GM19452 (cell line): ENCODE data around the gene ATRX.
A peak's percentile ranks its signal among the peaks of the same experiment; 100 is the strongest.
"Not testable (repeated sequence)": the region's sequence is repeated elsewhere in the genome, so short reads cannot be mapped to it uniquely, and the experiment has no call there.

Source experiments
- ATAC-seq: cut with Tn5 transposase; IDR thresholded peaks from one replicate; pipeline ENCODE4 v1.9.1; 2021; ENCODE audit not compliant: unreplicated experiment

The ATRX gene, protein sequence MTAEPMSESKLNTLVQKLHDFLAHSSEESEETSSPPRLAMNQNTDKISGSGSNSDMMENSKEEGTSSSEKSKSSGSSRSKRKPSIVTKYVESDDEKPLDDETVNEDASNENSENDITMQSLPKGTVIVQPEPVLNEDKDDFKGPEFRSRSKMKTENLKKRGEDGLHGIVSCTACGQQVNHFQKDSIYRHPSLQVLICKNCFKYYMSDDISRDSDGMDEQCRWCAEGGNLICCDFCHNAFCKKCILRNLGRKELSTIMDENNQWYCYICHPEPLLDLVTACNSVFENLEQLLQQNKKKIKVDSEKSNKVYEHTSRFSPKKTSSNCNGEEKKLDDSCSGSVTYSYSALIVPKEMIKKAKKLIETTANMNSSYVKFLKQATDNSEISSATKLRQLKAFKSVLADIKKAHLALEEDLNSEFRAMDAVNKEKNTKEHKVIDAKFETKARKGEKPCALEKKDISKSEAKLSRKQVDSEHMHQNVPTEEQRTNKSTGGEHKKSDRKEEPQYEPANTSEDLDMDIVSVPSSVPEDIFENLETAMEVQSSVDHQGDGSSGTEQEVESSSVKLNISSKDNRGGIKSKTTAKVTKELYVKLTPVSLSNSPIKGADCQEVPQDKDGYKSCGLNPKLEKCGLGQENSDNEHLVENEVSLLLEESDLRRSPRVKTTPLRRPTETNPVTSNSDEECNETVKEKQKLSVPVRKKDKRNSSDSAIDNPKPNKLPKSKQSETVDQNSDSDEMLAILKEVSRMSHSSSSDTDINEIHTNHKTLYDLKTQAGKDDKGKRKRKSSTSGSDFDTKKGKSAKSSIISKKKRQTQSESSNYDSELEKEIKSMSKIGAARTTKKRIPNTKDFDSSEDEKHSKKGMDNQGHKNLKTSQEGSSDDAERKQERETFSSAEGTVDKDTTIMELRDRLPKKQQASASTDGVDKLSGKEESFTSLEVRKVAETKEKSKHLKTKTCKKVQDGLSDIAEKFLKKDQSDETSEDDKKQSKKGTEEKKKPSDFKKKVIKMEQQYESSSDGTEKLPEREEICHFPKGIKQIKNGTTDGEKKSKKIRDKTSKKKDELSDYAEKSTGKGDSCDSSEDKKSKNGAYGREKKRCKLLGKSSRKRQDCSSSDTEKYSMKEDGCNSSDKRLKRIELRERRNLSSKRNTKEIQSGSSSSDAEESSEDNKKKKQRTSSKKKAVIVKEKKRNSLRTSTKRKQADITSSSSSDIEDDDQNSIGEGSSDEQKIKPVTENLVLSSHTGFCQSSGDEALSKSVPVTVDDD (N-terminal part only)

DNA sequence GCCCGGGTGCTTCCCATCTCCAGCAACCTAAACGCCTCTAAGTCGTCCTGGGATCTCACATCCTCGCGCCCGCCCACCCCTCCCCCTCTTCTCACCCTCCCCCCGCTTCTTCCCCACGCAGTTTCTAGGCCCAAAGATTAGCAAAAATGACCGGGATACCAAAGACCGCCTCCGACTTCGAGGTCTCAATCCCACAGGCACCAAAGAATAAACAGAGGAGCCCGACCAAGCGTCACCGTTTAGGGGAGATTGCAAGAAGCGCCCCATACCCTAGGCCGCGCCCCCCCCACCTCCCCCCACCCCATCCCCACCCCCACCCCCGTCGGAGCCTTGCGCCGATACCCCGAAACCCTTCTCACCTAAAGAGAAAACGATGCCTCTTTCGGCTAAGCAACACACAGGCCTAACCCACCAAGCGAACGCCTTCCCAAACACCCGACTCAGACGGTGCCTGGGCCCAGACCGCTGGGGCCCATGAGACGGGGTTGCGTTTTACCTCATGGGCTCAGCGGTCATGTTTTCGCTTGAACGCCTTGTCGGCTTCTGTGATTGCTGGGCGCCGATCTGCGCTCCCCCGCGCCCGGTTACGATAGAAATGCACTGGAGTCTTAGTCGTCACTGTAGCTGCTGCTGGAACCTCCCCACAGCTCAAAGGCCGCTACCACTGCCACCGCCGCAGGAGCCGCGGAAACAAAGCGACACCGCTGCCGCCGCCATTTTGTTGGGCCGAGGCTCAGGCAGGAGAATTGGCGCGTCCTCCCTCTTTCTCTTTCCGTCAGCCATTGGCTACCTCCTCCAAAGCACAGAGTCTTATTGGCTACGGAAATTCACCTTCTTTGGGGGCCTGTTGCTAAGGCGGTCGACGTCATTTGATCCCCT is at the start of gene ATRX:
Gene ATRX, minus strand, starts transcription at position 731 of the 879 bp plus-strand sequence. Its CDS starts 215 bp downstream, at position 516.
- ATAC-seq = peak; percentile 96

DNA sequence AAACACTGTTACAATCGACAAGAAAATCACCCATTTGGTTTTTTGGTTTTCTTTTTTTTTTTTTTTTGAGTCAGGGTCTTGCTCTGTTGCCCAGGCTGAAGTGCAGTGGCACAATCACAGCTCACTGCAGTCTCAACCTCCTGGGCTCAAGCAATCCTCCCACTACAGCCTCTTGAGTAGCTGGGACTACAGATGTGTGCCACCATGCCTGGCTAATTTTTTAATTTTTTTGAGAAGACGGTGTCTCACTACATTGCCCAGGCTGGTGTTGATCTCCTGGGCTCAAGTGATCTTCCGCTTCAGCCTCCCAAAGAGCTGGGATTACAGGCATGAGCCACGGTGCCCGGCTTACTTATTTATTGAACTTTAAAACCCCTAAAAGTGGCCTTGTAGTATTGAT is 45.5 kb upstream of the ATRX start:
- not testable (repeated sequence) for ATAC-seq

DNA sequence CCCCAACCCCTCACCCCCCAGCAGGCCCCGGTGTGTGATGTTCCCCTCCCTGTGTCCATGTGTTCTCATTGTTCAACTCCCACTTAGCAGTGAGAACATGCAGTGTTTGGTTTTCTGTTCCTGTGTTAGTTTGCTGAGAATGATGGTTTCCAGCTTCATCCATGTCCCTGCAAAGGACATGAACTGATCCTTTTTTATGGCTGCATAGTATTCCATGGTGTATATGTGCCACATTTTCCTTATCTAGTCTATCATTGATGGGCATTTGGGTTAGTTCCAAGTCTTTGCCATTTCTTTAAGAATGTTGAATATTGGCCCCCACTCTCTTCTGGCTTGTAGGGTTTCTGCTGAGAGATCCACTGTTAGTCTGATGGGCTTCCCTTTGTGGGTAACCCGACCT is 36.0 kb upstream of the ATRX start:
- not testable (repeated sequence) for ATAC-seq

DNA sequence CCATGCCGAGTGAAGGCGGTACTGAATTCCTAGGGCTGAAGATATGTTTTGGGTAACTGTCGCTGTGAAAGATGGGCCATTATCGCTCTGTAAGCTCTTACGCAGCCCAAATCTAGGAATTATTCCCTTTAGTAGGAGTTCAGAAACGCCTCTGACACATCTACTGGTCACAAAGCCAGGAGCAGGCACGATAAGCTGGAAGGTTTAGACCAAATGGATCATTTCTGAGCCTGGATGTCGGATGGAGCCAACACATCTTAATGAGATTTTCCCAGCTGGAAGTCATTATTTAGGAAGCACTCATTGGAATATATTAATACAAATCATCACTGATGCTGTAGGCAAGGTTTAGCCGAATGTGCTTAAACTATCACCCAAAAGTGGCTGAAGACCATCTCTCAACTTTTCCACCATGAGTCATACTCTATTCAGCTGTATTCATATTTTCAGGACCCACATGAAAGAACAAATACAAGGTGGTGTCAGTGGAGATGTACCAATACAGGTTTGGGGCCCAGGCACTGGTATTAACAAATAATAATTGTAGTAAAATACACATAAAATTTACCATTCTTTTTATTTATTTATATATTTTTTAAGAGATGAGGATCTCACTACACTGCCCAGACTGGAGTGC is 34.2 kb upstream of the ATRX start:
- ATAC-seq = no peak

DNA sequence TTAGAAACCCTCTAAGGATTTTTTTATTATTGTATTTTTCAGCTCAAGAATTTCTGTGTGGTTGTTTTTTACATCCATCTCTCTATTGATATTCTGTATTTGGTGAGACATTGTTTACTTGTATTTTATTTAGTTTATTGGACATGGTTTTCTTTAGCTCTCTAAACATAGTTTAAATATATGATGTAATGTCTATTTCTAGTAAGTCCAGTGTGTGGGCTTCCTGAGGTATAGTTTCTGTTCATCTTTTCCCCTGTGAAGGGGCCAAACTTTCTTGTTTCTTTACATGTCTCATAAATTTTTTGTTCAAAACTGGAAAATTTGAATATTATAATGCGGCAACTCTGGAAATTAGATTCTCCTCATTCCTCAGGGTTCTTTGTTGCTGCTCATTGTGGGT is 28.2 kb upstream of the ATRX start:
- ATAC-seq = no peak

DNA sequence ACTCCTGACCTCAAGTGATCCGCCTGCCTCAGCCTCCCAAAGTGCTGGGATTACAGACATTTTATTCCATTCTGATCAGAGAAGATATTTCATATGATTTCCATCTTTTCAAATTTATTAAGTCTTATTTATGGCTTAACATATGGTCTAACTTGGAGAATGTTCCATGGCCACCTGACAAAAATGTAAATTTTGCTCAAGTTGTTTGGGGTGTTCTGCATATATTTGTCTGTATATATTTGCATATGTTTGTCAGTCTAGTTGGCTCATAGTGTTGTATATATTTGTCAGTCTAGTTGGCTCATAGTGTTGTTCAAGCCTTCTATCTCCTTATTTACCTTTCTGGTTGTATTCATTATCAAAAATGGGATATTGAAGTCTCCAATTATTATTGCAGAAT is 16.2 kb upstream of the ATRX start:
- no peak for ATAC-seq

DNA sequence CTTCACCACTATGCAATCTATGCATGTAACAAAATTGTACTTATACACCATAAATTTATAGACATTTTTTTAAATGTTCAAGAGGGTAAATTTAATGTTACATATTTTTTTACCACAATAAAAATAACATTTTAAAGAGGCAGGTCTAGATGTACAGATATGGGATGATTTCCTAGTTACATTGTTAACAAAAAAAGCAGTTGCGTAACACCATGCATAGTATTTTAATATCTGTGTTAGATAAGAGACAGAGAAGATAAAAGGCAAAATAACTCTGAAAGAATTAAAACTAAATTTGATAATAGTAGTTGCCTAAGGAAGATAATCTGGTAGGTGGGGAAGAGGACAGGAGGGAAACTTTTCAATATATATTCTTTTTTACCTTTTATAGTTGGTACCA is 9.1 kb upstream of the ATRX start:
- no peak for ATAC-seq

DNA sequence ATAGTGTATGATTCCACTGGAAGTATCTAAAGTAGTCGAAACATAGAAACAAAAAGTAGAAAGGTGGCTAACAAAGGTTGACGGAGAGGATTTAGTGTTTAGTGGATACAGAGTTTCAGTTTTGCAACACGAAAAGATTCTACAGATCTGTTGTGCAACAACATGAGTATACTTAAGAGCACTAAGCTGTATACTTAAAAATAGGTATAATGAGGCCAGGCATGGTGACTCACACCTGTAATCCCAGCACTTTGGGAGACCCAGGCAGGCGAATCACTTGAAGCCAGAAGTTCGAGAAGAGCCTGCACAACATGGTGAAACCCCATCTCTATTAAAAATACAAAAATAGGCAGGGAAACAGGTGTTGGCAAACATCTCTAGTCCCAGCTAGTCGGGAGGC is 7.9 kb upstream of the ATRX start:
- no peak for ATAC-seq

DNA sequence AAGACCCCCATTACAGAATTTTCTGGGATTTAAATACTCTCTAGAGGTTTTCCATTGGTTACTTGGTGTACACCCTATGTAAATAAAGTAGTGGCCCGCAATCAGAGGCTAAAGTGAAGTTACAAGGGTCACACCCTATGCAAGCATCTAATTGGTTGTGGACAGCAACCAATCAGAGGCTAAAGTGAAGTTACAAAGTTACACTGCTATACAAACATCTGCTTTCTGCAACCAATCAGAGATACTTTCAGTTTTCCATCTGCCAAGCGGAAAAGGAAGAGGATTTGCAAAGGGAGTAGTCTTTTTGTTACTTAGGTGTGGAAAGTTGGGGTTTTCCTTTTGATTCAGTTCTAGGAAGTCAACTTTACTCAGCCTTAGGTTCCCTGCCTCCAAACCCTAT is 2.0 kb upstream of the ATRX start:
- no peak for ATAC-seq

DNA sequence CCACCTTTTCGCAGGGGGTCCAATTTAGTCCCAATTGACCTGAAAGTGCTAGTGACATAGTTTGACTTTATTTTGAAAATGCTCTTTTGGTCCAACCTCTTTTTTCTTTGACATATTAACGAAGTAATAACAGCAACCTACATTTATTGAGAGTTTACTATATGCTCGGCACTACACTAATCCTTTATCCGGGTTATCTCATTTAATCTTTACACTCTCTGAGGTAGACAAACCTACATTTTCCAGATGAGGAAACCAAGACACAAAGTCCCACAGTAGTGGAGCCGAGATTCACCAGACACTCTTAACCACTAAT is 307 bp upstream of the ATRX start:
- peak; percentile 21 for ATAC-seq

DNA sequence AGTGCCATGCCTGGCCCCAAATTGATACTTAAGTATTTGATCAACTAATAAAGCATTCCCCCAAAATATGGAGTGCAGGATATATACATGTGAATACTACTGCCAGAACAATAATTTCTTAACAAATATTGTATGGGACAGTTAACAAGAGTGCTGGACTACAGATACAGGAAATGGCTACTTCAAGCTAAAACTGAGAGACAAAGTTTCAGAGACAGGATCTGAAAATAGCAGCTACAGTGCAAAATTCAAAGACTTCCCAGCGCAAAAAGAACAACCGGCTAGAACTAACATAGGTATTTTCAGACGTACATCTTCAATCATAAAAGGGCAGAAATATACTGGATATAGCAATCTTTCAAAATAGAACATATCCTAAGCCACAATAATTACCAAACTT is 6.3 kb downstream of the ATRX start:
- no peak for ATAC-seq

DNA sequence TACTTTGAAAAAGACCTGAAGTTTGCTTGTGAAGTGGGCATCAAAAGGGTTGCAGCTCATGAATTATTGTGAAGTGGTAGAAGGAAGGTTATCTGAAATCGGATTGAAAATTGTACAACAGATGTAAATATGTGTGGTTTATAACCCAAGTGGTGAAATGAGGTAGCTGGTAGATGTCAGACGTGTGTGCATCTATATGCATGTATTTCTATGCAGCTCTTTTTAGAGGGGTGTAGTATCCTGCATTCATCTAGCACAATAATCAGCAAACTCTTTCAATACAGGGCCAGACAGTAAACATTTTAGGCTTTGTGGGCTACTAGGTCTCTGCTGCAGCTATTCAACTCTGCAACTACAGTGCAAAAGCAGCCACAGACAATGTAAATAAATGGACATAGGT is 9.4 kb downstream of the ATRX start:
- no peak for ATAC-seq

DNA sequence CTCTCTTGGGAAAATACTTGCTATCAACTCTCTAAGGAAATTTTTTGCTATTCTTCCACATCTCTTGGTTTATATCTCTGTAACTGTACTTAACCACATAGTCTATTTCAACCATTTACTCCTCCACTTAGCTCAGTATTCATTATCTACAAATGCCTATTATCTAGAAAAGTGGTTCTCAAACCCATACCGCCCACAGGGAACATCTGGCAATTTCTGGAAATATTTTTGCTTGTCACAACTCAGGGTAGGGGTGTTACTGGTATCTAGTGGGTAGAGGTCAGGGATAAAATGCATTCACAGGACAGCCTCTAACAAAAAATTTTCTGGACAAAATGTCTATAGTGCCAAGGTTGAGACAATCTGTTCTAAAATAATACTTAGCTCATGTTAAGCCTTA is 14.4 kb downstream of the ATRX start:
- no peak for ATAC-seq

DNA sequence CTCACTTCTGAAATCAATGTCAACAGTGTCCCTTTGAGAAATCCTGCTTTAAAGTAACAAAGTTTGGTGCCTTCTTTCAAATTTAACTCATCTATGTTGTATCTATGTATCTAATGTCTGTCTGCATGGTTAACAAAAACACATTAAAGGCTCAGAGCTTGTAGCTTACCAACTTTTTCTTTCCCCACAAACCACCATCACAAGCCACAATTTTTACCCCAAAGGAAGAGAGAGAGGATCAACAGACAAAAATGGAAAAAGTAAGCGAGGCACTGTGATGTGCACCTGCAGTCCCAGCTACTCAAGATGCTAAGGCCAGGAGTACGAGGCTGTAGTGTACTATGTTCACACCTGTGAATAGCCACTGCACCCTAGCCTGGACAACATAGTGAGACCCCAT is 17.2 kb downstream of the ATRX start:
- no peak for ATAC-seq

DNA sequence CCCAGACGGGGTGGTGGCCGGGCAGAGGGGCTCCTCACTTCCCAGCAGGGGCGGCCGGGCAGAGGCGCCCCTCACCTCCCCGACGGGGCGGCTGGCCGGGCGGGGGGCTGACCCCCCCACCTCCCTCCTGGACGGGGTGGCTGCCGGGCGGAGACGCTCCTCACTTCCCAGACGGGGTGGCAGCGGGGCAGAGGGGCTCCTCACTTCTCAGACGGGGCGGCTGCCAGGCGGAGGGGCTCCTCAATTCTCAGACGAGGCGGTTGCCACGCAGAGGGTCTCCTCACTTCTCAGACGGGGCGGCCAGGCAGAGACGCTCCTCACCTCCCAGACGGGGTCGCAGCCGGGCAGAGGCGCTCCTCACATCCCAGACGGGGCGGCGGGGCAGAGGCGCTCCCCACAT is 19.8 kb downstream of the ATRX start:
- ATAC-seq = not testable (repeated sequence)

DNA sequence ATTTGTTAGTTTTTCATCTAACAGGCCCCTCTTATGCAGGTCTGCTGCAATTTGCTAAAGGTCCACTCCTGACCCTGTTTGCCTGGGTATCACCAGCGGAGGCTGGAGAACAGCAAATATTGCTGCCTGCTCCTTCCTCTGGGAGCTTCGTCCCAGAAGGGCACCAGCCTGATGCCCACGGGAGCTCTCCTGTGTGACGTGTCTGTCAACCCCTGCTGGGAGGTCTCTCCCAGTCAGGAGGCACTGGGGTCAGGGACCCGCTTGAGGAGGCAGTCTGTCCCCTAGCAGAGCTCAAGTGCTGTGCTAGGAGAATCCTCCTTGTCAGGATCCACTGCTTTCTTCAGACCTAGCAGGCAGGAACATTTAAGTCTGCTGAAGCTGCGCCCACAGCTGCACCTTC is 30.5 kb downstream of the ATRX start:
- no peak for ATAC-seq

DNA sequence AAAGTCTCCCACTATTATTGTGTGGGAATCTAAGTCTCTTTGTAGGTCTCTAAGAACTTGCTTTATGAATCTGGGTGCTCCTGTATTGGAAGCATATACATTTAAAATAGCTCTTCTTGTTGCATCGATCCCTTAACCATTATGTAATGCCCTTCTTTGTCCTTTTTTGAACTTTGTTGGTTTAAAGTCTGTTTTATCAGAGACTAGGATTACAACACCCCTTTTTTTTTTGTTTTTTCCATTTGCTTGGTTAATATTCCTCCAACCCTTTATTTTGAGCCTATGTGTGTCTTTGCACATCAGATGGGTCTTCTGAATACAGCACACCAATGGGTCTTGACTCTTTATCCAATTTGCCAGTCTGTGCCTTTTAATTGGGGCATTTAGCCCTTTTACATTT is 32.1 kb downstream of the ATRX start:
- not testable (repeated sequence) for ATAC-seq

DNA sequence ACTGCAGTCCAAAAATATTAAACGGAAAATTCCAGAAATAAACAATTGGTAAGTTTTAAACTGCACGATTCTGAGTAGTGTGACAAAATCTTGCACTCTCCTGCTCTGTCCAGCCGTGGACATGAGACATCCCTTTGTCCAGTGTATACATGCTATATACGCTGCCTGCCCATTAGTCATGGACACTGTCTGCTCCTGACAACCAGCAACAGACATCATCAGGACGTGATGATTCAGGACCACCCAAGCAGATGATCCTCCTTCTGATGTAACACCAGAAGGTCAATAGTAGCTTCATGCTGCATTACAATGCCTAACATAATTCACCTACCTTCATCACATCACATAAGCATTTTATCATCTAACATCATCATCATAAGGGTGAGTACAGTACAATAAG is 36.3 kb downstream of the ATRX start:
- ATAC-seq = no peak

DNA sequence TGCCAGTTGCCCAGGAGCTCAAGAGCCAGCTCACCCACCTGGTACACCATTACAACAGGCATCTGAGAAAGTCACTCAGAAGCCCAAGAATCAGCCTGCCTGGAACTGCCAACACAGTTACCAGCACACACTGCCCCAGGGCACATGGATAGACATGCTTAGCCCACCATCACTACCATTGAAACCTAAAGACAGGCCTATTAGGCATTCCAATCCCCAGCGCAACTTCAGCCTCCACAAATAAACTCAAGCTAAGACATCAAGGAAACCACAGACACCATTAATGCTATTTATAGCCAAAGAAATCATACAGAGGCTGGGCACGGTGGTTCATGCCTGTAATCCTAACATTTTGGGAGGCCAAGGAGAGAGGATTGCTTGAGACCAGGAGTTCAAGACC is 42.3 kb downstream of the ATRX start:
- ATAC-seq = no peak
